SK-N-SH treated with all-trans-retinoic acid at 6 μM for 48 hours (cell line): Measurements from ENCODE around the gene MYO16.

Experiments used
- ATAC-seq: fragments of 200-7000 bp; cut with Tn5 transposase; 3 replicates; pipeline ENCODE4 v1.9.1; 2020; ENCODE audit warnings: mild to moderate bottlenecking, moderate library complexity
- CSDC2 ChIP-seq: fragments of 250-450 bp; sonication (Bioruptor Pico); IDR thresholded peaks from 2 replicates; pipeline ENCODE4 v1.5.0; 2020; ENCODE audit warnings: mild to moderate bottlenecking, moderate library complexity
- CSRNP3 ChIP-seq: fragments of 250-450 bp; sonication (Bioruptor Pico); IDR thresholded peaks from 2 replicates; pipeline ENCODE4 v1.5.1; 2021; ENCODE audit warnings: mild to moderate bottlenecking, moderate library complexity
- ESRRG ChIP-seq: fragments of 250-450 bp; sonication (Bioruptor Pico); IDR thresholded peaks from 2 replicates; pipeline ENCODE4 v1.6.1; 2021; ENCODE audit warnings: mild to moderate bottlenecking
- GLIS3 ChIP-seq: fragments of 250-450 bp; sonication (Bioruptor Pico); IDR thresholded peaks from 2 replicates; pipeline ENCODE4 v1.5.0; 2020; ENCODE audit warnings: mild to moderate bottlenecking, moderate library complexity
- ISL1 ChIP-seq: fragments of 250-450 bp; sonication (Bioruptor Pico); IDR thresholded peaks from 2 replicates; pipeline ENCODE4 v2.1.2; 2022; ENCODE audit warnings: mild to moderate bottlenecking, moderate library complexity
- OSR1 ChIP-seq: fragments of 250-450 bp; sonication (Bioruptor Pico); IDR thresholded peaks from 2 replicates; pipeline ENCODE4 v1.8.0; 2022; ENCODE audit warnings: moderate library complexity, mild to moderate bottlenecking, inconsistent platforms
- PATZ1 ChIP-seq: fragments of 250-450 bp; sonication (Bioruptor Pico); IDR thresholded peaks from 2 replicates; pipeline ENCODE4 v1.8.0; 2020; ENCODE audit warnings: mild to moderate bottlenecking, moderate library complexity, borderline replicate concordance
- POU6F1 ChIP-seq: fragments of 250-450 bp; sonication (Bioruptor Pico); IDR thresholded peaks from 2 replicates; pipeline ENCODE4 v1.8.0; 2021; ENCODE audit warnings: low read depth, mild to moderate bottlenecking, moderate library complexity, borderline replicate concordance
- PPARA ChIP-seq: fragments of 250-450 bp; sonication (Bioruptor Pico); IDR thresholded peaks from 2 replicates; pipeline ENCODE4 v1.5.0; 2020; ENCODE audit warnings: mild to moderate bottlenecking, borderline replicate concordance
- RARB ChIP-seq: fragments of 250-450 bp; sonication (Bioruptor Pico); IDR thresholded peaks from 2 replicates; pipeline ENCODE4 v1.8.0; 2021; ENCODE audit warnings: mild to moderate bottlenecking, moderate library complexity
- SNAI2 ChIP-seq: fragments of 250-450 bp; sonication (Bioruptor Pico); IDR thresholded peaks from 2 replicates; pipeline ENCODE4 v1.5.0; 2020; ENCODE audit warnings: mild to moderate bottlenecking, moderate library complexity
- TCF4 ChIP-seq: fragments of 250-450 bp; sonication (Bioruptor Pico); IDR thresholded peaks from 2 replicates; pipeline ENCODE4 v1.8.0; 2021; ENCODE audit warnings: mild to moderate bottlenecking, moderate library complexity, borderline replicate concordance
- TOX ChIP-seq: fragments of 250-450 bp; sonication (Bioruptor Pico); IDR thresholded peaks from 2 replicates; pipeline ENCODE4 v1.8.0; 2021; ENCODE audit warnings: mild to moderate bottlenecking, moderate library complexity, borderline replicate concordance
- TSHZ2 ChIP-seq: fragments of 250-450 bp; sonication (Bioruptor Pico); IDR thresholded peaks from 2 replicates; pipeline ENCODE4 v1.5.0; 2020; ENCODE audit warnings: mild to moderate bottlenecking, moderate library complexity
- ZC3H10 ChIP-seq: fragments of 250-450 bp; sonication (Bioruptor Pico); IDR thresholded peaks from 2 replicates; pipeline ENCODE4 v1.5.1; 2021; ENCODE audit warnings: mild to moderate bottlenecking, moderate library complexity
- ZFP3 ChIP-seq: fragments of 250-450 bp; sonication (Bioruptor Pico); IDR thresholded peaks from 2 replicates; pipeline ENCODE4 v1.5.0; 2020; ENCODE audit warnings: mild to moderate bottlenecking, moderate library complexity
- ZFP30 ChIP-seq: fragments of 450-650 bp; formaldehyde crosslinking; IDR thresholded peaks from 2 replicates; pipeline ENCODE4 v1.5.0; 2022; ENCODE audit warnings: mild to moderate bottlenecking, moderate library complexity
- ZNF565 ChIP-seq: fragments of 450-650 bp; formaldehyde crosslinking; conservative IDR thresholded peaks from 2 replicates; pipeline ENCODE4 v1.5.0; 2020; ENCODE audit warnings: low read depth, mild to moderate bottlenecking, moderate library complexity
- ZNF70 ChIP-seq: fragments of 450-650 bp; formaldehyde crosslinking; IDR thresholded peaks from 2 replicates; pipeline ENCODE4 v1.5.0; 2020; ENCODE audit warnings: mild to moderate bottlenecking, moderate library complexity
- ZNF8 ChIP-seq: fragments of 450-650 bp; formaldehyde crosslinking; IDR thresholded peaks from 2 replicates; pipeline ENCODE4 v1.5.0; 2020; ENCODE audit warnings: mild to moderate bottlenecking, moderate library complexity

MYO16 gene

GRCh38 chr13:108984251-108984920 is 355.0 kb downstream of the MYO16 start:
- no peak for ATAC-seq
- TF ChIP-seq TSHZ2: no peak
- no peak for TF ChIP-seq RARB (CRISPR knock-in tag)
- TF ChIP-seq ZNF8: no peak
- TF ChIP-seq PPARA (CRISPR knock-in tag): no peak
- TF ChIP-seq ESRRG (CRISPR knock-in tag): no peak
- TF ChIP-seq CSRNP3: no peak
- TF ChIP-seq ISL1 (CRISPR knock-in tag): no peak
- no peak for TF ChIP-seq POU6F1 (CRISPR knock-in tag)
- TF ChIP-seq TOX (CRISPR knock-in tag): no peak
- no peak for TF ChIP-seq ZFP30 (CRISPR knock-in tag)
- TF ChIP-seq OSR1: no peak
- no peak for TF ChIP-seq GLIS3 (CRISPR knock-in tag)
- TF ChIP-seq SNAI2 (CRISPR knock-in tag): no peak
- no peak for TF ChIP-seq PATZ1
- no peak for TF ChIP-seq ZFP3 (CRISPR knock-in tag)
- no peak for TF ChIP-seq ZC3H10 (CRISPR knock-in tag)
- no peak for TF ChIP-seq ZNF565 (CRISPR knock-in tag)

GRCh38 chr13:108985166-108985565 is 355.8 kb downstream of the MYO16 start:
- TF ChIP-seq TSHZ2 (no peak), ZNF70 (no peak)
- ATAC-seq: no peak

- ATAC-seq: no peak
- TF ChIP-seq RARB (CRISPR knock-in tag): no peak
- TF ChIP-seq TOX (CRISPR knock-in tag): no peak
- TF ChIP-seq ZNF8: no peak
- TF ChIP-seq PPARA (CRISPR knock-in tag): no peak
- no peak for TF ChIP-seq CSDC2
- TF ChIP-seq SNAI2 (CRISPR knock-in tag): no peak
- no peak for TF ChIP-seq POU6F1 (CRISPR knock-in tag)
- no peak for TF ChIP-seq CSRNP3
- TF ChIP-seq TCF4 (CRISPR knock-in tag): no peak
- TF ChIP-seq ESRRG (CRISPR knock-in tag): no peak
- TF ChIP-seq ZC3H10 (CRISPR knock-in tag): no peak
- no peak for TF ChIP-seq TSHZ2
Measured at GRCh38 chr13:108987517-108987916, 358.1 kb downstream of the MYO16 start.
